HG02840 (cell line): ENCODE results near the gene FAM185A.
A peak's percentile ranks its signal among the peaks of the same experiment; 100 is the strongest.
"Not testable (repeated sequence)": the region's sequence is repeated elsewhere in the genome, so short reads cannot be mapped to it uniquely, and the experiment has no call there.

Experiments used
- ATAC-seq: cut with Tn5 transposase; IDR thresholded peaks from one replicate; pipeline ENCODE4 v1.9.1; 2021; ENCODE audit warnings: mild to moderate bottlenecking, moderate library complexity, moderate number of reproducible peaks; ENCODE audit not compliant: unreplicated experiment, low FRiP score

FAM185A gene

GRCh38 chr7:102748605-102749444 is at the start of gene FAM185A:
TSS of gene FAM185A (plus strand) at chr7:102748999. CDS start at chr7:102749208, 209 bp downstream.
- ATAC-seq, result peak; percentile 97

GRCh38 chr7:102713011-102713690 is 35.6 kb upstream of the FAM185A start:
- peak; percentile 62 for ATAC-seq

- ATAC-seq, result peak; percentile 69
These were observed 35.1 kb upstream of the FAM185A start for GRCh38 chr7:102713691-102714080.

- not testable (repeated sequence) for ATAC-seq
These were observed 33.9 kb upstream of the FAM185A start for GRCh38 chr7:102714774-102715522.

GRCh38 chr7:102715718-102716117 is 33.1 kb upstream of the FAM185A start:
- ATAC-seq, result peak; percentile 36

GRCh38 chr7:102718491-102718890 is 30.3 kb upstream of the FAM185A start:
- ATAC-seq, result not testable (repeated sequence)

GRCh38 chr7:102726170-102726569 is 22.6 kb upstream of the FAM185A start:
- not testable (repeated sequence) for ATAC-seq

GRCh38 chr7:102729670-102730069 is 19.1 kb upstream of the FAM185A start:
- not testable (repeated sequence) for ATAC-seq

- not testable (repeated sequence) for ATAC-seq
These were observed 18.4 kb upstream of the FAM185A start for GRCh38 chr7:102730431-102730830.

GRCh38 chr7:102742002-102742771 is 6.6 kb upstream of the FAM185A start:
- ATAC-seq, result not testable (repeated sequence)

- ATAC-seq, result not testable (repeated sequence)
These were observed 4.9 kb upstream of the FAM185A start for GRCh38 chr7:102743861-102744260.

GRCh38 chr7:102745494-102746288 is 3.1 kb upstream of the FAM185A start:
- not testable (repeated sequence) for ATAC-seq

GRCh38 chr7:102749445-102749786 is 617 bp downstream of the FAM185A start:
- ATAC-seq, result not testable (repeated sequence)

- not testable (repeated sequence) for ATAC-seq
These were observed 9.4 kb downstream of the FAM185A start for GRCh38 chr7:102758227-102758626.

- ATAC-seq, result not testable (repeated sequence)
These were observed 11.1 kb downstream of the FAM185A start for GRCh38 chr7:102759934-102760333.

GRCh38 chr7:102761234-102761633 is 12.4 kb downstream of the FAM185A start:
- ATAC-seq, result not testable (repeated sequence)

- not testable (repeated sequence) for ATAC-seq
These were observed 14.6 kb downstream of the FAM185A start for GRCh38 chr7:102763295-102763905.

- not testable (repeated sequence) for ATAC-seq
These were observed 20.9 kb downstream of the FAM185A start for GRCh38 chr7:102769657-102770192.

GRCh38 chr7:102770467-102770866 is 21.7 kb downstream of the FAM185A start:
- ATAC-seq, result not testable (repeated sequence)
